Calu3 (cell line): ENCODE data around the gene ITPR1. TPM values are rescaled to one million over a fixed set of nuclear protein-coding genes. Genes with fewer than 3 reads are reported as not detected.

Experiments
- Bru-seq: library from RNA; stranded (reverse); fragments of 400-500 nt; gene quantifications from one replicate; lab custom pipeline; 2021; lab: Mats Ljungman, UMichigan
- BruChase-seq, 2 experiments: library from RNA; stranded (reverse); fragments of 400-500 nt; gene quantifications; one replicate each; lab custom pipeline; 2021; lab: Mats Ljungman, UMichigan
- BruUV-seq: library from RNA; stranded (reverse); fragments of 400-500 nt; replicated peaks from 2 replicates; lab custom pipeline; 2021; lab: Mats Ljungman, UMichigan
- CTCF ChIA-PET: fragments of 300-600 bp; sonication (Branson Sonifier 250); formaldehyde crosslinking; loops from one replicate; lab custom pipeline; 2022; ENCODE audit warnings: antibody characterized with exemption; lab: Charles Lee
- DNase-seq: peaks from one replicate; pipeline ENCODE4 v3.0.0; 2022
- H3K27ac Mint-ChIP-seq: one replicate; pipeline ENCODE4 v1.8.0; 2022; ENCODE audit warnings: mixed read lengths; ENCODE audit not compliant: unreplicated experiment
- H3K27me3 Mint-ChIP-seq: one replicate; pipeline ENCODE4 v1.8.0; 2022; ENCODE audit warnings: mixed read lengths; ENCODE audit not compliant: unreplicated experiment
- H3K36me3 Mint-ChIP-seq: one replicate; pipeline ENCODE4 v1.8.0; 2022; ENCODE audit warnings: mild to moderate bottlenecking, moderate library complexity, mixed read lengths; ENCODE audit not compliant: insufficient read depth, unreplicated experiment
- H3K4me1 Mint-ChIP-seq: one replicate; pipeline ENCODE4 v1.8.0; 2022; ENCODE audit warnings: mild to moderate bottlenecking, low read depth, mixed read lengths; ENCODE audit not compliant: unreplicated experiment
- H3K4me3 Mint-ChIP-seq: one replicate; pipeline ENCODE4 v1.8.0; 2022; ENCODE audit warnings: mild to moderate bottlenecking, low read depth, moderate library complexity, mixed read lengths; ENCODE audit not compliant: unreplicated experiment
- H3K9me3 Mint-ChIP-seq: one replicate; pipeline ENCODE4 v1.8.0; 2022; ENCODE audit warnings: low read depth, mixed read lengths; ENCODE audit not compliant: unreplicated experiment
- CTCF ChIP-seq: fragments of 200-600 bp; IDR thresholded peaks from one replicate; pipeline ENCODE4 v1.8.0; 2022; ENCODE audit warnings: antibody characterized with exemption; ENCODE audit not compliant: unreplicated experiment
- intact Hi-C: fragments of 100-400 bp; cut with micrococcal nuclease; formaldehyde crosslinking; loops from one replicate; pipeline ENCODE4 v1.10.0; 2022; ENCODE audit not compliant: unreplicated experiment
- long read RNA-seq: library from polyadenylated mRNA; stranded (forward); transcript quantifications from one replicate; pipeline ENCODE4 v2.0.0, GENCODE V29; 2022
- total RNA-seq: library from RNA; stranded (reverse); gene quantifications from 2 replicates; pipeline ENCODE4 v1.2.3, GENCODE V29; 2022

The ITPR1 gene
- 4.2 and 6.2 TPM in 2 replicates for total RNA-seq
- Bru-seq, nascent RNA = percentile 36 among the genes with signal in this experiment
- BruChase-seq, experiment 1, labeled RNA remaining after a 6-hour chase = percentile 28 among the genes with signal in this experiment
- BruChase-seq, experiment 2, labeled RNA remaining after a 2-hour chase = percentile 23 among the genes with signal in this experiment
- long read RNA-seq, partial matches to known transcripts = 2 of 3 reads
- long read RNA-seq, other reads (novel, unspliced or antisense) = 1 of 3 reads

DNA sequence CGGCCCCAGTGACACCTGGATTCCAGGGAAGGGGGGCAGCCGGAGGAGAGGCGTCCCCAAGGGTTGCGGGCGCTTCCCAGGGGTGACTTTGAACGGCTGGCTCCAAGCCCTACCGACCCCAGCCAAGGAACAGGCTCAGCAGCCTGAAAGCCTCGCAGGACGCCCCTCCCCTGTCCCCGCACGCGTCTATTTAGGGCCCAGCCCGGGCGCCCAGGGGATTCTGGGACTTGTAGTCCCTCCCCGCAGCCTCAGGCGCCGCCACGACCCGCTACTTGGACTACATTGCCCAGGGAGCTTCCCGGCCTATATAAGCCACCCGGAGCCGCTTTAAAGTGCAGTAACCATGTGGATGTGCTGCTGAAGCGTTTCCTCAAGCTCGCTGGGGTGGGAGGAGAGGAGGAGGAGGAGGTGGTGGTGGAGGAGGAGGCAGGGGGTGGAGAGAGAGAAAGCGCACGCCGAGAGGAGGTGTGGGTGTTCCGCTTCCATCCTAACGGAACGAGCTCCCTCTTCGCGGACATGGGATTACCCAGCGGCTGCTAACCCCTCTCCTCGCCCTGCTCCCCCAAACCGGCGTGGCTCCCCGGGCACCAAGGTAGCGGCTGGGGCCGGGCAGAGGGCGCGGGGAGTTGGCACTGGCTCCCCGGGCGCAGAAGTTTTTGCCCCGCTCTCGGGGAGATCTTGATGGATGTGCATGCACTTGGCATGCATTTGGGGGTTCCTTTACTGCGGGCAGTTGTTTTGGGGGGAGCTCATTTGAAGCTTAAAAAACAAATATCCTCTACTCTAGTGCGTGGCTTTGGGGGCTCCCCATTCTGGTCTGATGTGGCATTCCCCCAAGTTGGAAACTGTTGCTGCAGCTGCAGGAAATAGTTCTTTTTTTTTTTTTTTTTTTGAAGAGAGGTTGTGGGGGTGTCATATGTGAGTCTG lies at the start of gene ITPR1:
TSS of gene ITPR1 (plus strand) at position 335 of the 927 bp plus-strand sequence. CDS start 23,144 bp downstream, outside the sequence.
- BruUV-seq = no TSS peak
- TF ChIP-seq CTCF = no peak
- peak; percentile 93 for DNase-seq
- no peaks in the 10 kb centered on the region for H3K9me3 Mint-ChIP-seq
- H3K27ac Mint-ChIP-seq = peak within 1 kb of the TSS; percentile 54
- intact Hi-C loops = loop anchor here (5.0 kb wide), 1 partner anchor 136 kb away; no protein-coding TSS in a partner anchor
- CTCF ChIA-PET = interaction anchor here (0.6 to 1.6 kb wide), 3 partner anchors 15 to 142 kb away, joined by 3 to 7 read pairs (median 4); partner anchors contain the start of gene SUMF1
- H3K4me1 Mint-ChIP-seq = peaks cover 7% of the 10 kb centered on the region
- H3K36me3 Mint-ChIP-seq = peaks cover 19% of the 10 kb centered on the region
- peaks cover 66% of the 10 kb centered on the region for H3K27me3 Mint-ChIP-seq
- peak within 1 kb of the TSS; percentile 74 for H3K4me3 Mint-ChIP-seq

DNA sequence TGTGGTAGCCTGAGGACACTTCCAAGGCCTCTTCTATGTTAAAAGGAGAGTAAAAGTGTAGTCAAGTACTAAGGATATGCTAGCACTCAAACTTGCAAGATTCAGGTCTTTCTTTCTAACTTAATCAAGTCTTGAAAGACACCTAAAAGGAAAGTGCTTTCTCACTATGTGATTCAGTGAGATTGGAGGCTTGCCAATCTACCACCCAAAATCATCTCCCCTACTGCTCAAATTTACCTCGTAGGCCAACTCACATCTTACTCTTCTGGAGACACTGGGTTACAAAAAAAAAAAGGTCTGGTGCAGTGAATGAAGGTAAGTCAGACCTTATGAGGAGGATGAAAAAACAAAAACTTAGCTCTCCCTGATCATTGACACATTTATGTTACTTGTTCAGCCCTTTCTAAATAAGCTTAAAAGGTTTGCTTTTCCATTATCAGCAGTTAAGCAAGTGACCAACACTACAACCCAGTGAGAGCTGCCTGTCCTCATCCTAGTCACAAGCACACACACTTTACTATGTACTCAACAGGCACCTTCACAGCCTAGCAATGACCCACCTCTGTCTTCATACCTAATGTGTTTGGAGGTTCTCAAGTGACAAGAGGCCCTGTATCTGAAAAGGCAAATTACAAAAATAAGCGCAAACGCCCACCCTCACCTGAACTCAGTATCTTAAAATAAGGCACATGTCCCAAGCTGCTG lies 45.7 kb upstream of the ITPR1 start:
- CTCF ChIA-PET = interaction anchor here (1.1 kb wide), 1 partner anchor 13 kb away, joined by 3 read pairs; no protein-coding TSS in a partner anchor
- intact Hi-C loops = no loop called here
- no peak overlapping the region for H3K4me3 Mint-ChIP-seq
- DNase-seq = no peak
- TF ChIP-seq CTCF = no peak
- H3K4me1 Mint-ChIP-seq = no peaks in the 10 kb centered on the region
- H3K9me3 Mint-ChIP-seq = no peaks in the 10 kb centered on the region
- H3K36me3 Mint-ChIP-seq = no peaks in the 10 kb centered on the region
- no peak overlapping the region for H3K27ac Mint-ChIP-seq
- BruUV-seq = no TSS peak
- H3K27me3 Mint-ChIP-seq = no peaks in the 10 kb centered on the region

DNA sequence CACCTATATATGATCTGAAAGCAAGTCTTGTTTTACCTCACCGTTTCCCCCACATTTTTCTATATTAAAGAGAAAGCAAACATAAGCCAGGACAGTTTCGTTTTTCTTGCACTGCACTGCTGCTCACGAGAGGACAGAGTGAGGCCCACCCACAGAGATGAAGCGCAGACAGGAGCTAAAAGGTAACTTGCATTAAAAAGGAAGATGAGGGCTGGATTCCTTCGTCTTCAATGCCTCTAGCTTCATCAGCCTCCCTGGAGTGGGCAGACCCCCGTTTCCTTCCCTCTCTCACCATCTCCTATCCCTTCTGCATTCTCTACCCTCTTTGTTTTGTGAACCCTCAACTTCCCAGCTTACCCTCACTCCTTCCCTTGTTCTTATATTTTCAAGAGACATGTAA lies 45.0 kb upstream of the ITPR1 start:
- no peak overlapping the region for H3K4me3 Mint-ChIP-seq
- intact Hi-C loops = no loop called here
- H3K9me3 Mint-ChIP-seq = no peaks in the 10 kb centered on the region
- H3K27ac Mint-ChIP-seq = no peak overlapping the region
- CTCF ChIA-PET = interaction anchor here (1.1 kb wide), 1 partner anchor 14 kb away, joined by 3 read pairs; no protein-coding TSS in a partner anchor
- no peak for DNase-seq
- H3K36me3 Mint-ChIP-seq = no peaks in the 10 kb centered on the region
- no TSS peak for BruUV-seq
- no peaks in the 10 kb centered on the region for H3K4me1 Mint-ChIP-seq
- no peak for TF ChIP-seq CTCF
- no peaks in the 10 kb centered on the region for H3K27me3 Mint-ChIP-seq
